ENCODE data around the gene RNF144A. TPM values are rescaled to one million over a fixed set of nuclear protein-coding genes. Genes with fewer than 3 reads are reported as not detected.
A peak's percentile ranks its signal among the peaks of the same experiment; 100 is the strongest.

Gene RNF144A
- polyA plus RNA-seq, 1 of the 3 experiments (the other 2 are of a cell fraction): 15.6 TPM

DNA sequence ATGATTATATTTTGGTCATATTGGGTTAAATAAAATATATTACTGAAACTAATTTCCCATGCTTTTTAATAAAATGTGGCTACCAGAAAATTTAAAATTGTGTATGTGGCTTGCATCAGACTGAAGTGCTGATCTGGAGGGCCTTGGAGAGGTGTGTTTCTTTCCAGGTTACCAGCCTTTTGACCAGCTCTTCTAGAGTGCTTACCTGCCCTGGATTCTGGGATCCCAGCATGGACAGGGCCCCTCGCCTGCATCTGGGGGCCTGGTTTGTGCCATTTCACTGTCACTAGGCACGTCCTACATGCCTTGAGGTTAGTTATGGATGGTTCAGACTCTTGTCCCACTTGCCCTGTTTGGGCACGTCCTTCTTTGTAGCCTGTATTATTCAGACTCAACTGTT, 10.5 kb downstream of the RNF144A start (continued):
- no peak for TF ChIP-seq RFX5 (IDR thresholded peaks at IDR 0.05; ENCODE audit: low read length)
- no peak for TF ChIP-seq FOSL2 (IDR thresholded peaks at IDR 0.05; ENCODE audit: borderline replicate concordance, low read depth)
- no peak for TF ChIP-seq ELF1 (IDR thresholded peaks at IDR 0.05)

DNA sequence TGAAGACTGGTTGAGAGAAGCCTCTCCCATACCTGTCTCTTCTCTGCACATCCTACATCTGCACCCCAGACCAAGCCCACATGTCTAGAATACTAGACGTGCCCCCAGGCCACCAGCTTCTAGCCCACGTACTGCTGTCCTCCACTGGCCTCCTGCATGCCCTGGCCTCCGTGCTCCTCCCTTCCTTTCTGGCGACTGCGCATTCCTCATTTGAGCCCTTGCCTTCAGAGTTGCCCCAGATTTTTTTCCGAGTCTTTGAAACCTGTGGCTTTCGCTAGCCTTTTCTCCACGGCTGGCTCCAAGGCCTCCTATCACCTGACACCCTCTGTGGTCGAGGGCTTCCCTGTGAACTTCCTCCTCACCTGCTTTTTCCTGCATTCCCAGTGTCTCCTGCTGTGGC, 11.2 kb downstream of the RNF144A start:
- CTCF ChIA-PET: interaction anchor here (1.4 to 25.9 kb wide), 4 partner anchors 9 to 87 kb away, joined by 6 to 437 read pairs (median 18); no protein-coding TSS in a partner anchor
- no peaks in the 10 kb centered on the region for H3F3A ChIP-seq (replicated peaks; ENCODE audit: insufficient read depth)
- POLR2A ChIA-PET: no interaction called here

More for the DNA sequence above, 11.2 kb downstream of the RNF144A start:
- Histone ChIP-seq H3K4me2 (no peak overlapping the region), H3K9me3 (no peaks in the 10 kb centered on the region), H3K9ac (no peak overlapping the region), H3K9me2 (no peaks in the 10 kb centered on the region), H2AFZ (ENCODE audit: low read depth) (no peak overlapping the region), H3K27me3 (ENCODE audit: insufficient read depth) (no peaks in the 10 kb centered on the region), H4K20me1 (ENCODE audit: insufficient read depth) (peaks cover 41% of the 10 kb centered on the region), H3K27ac (ENCODE audit: low read depth in 2 of 2, low read length in 1 of 2) (peak overlapping the region in 1 of 2 experiments; percentile 94; a peak in 1 of 4 replicates), H3K4me1 (ENCODE audit: control insufficient read depth in 1 of 2, insufficient read depth in 2 of 2, low read depth in 1 of 2, low read length in 1 of 2) (peaks cover 0 to 61% of the 10 kb centered on the region in 2 experiments; a peak in 2 of 4 replicates), H3K4me3 (ENCODE audit: low read depth in 2 of 2, low read length in 1 of 2) (no peak overlapping the region), H3K79me2 (ENCODE audit: insufficient read depth) (peaks cover 74% of the 10 kb centered on the region), H3K36me3 (replicated peaks in 1 of 2; ENCODE audit: control insufficient read depth in 1 of 2, insufficient read depth in 2 of 2, low read length in 1 of 2) (peaks cover 0 to 4% of the 10 kb centered on the region in 2 experiments)
- 91% methylated on average over 9 of the region's 9 CpGs for WGBS (ENCODE audit: low lambda C conversion rate)
- TF ChIP-seq, protein P1, sequence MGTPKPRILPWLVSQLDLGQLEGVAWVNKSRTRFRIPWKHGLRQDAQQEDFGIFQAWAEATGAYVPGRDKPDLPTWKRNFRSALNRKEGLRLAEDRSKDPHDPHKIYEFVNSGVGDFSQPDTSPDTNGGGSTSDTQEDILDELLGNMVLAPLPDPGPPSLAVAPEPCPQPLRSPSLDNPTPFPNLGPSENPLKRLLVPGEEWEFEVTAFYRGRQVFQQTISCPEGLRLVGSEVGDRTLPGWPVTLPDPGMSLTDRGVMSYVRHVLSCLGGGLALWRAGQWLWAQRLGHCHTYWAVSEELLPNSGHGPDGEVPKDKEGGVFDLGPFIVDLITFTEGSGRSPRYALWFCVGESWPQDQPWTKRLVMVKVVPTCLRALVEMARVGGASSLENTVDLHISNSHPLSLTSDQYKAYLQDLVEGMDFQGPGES (IDR thresholded peaks at IDR 0.05; ENCODE audit: low read depth, low read length): no peak
- TF ChIP-seq FOXJ3 (CRISPR knock-in tag; IDR thresholded peaks at IDR 0.05): no peak
- no peak for TF ChIP-seq JUND (IDR thresholded peaks at IDR 0.05)
- no peak for TF ChIP-seq POLR2AphosphoS5 (IDR thresholded peaks at IDR 0.05; ENCODE audit: low read depth, low read length)
- TF ChIP-seq, protein P2, sequence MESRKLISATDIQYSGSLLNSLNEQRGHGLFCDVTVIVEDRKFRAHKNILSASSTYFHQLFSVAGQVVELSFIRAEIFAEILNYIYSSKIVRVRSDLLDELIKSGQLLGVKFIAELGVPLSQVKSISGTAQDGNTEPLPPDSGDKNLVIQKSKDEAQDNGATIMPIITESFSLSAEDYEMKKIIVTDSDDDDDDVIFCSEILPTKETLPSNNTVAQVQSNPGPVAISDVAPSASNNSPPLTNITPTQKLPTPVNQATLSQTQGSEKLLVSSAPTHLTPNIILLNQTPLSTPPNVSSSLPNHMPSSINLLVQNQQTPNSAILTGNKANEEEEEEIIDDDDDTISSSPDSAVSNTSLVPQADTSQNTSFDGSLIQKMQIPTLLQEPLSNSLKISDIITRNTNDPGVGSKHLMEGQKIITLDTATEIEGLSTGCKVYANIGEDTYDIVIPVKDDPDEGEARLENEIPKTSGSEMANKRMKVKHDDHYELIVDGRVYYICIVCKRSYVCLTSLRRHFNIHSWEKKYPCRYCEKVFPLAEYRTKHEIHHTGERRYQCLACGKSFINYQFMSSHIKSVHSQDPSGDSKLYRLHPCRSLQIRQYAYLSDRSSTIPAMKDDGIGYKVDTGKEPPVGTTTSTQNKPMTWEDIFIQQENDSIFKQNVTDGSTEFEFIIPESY (IDR thresholded peaks at IDR 0.05; ENCODE audit: borderline replicate concordance, low read depth): no peak
- TF ChIP-seq NRF1 (IDR thresholded peaks at IDR 0.05; ENCODE audit: low read depth, low read length): no peak
- TF ChIP-seq, protein P3, sequence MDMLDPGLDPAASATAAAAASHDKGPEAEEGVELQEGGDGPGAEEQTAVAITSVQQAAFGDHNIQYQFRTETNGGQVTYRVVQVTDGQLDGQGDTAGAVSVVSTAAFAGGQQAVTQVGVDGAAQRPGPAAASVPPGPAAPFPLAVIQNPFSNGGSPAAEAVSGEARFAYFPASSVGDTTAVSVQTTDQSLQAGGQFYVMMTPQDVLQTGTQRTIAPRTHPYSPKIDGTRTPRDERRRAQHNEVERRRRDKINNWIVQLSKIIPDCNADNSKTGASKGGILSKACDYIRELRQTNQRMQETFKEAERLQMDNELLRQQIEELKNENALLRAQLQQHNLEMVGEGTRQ (IDR thresholded peaks at IDR 0.05; ENCODE audit: borderline replicate concordance, low read depth, low read length): no peak
- TF ChIP-seq, protein P4, sequence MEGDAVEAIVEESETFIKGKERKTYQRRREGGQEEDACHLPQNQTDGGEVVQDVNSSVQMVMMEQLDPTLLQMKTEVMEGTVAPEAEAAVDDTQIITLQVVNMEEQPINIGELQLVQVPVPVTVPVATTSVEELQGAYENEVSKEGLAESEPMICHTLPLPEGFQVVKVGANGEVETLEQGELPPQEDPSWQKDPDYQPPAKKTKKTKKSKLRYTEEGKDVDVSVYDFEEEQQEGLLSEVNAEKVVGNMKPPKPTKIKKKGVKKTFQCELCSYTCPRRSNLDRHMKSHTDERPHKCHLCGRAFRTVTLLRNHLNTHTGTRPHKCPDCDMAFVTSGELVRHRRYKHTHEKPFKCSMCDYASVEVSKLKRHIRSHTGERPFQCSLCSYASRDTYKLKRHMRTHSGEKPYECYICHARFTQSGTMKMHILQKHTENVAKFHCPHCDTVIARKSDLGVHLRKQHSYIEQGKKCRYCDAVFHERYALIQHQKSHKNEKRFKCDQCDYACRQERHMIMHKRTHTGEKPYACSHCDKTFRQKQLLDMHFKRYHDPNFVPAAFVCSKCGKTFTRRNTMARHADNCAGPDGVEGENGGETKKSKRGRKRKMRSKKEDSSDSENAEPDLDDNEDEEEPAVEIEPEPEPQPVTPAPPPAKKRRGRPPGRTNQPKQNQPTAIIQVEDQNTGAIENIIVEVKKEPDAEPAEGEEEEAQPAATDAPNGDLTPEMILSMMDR (IDR thresholded peaks at IDR 0.05): no peak
- no peak for TF ChIP-seq TCF12 (IDR thresholded peaks at IDR 0.05)
- no peak for TF ChIP-seq SMC3 (IDR thresholded peaks at IDR 0.05; ENCODE audit: low read depth, low read length)
- no peak for DNase-seq
